CD4-positive, CD25-positive, alpha-beta regulatory T cell (primary cell): ENCODE results near the gene ACTR1A. TPM values are rescaled to one million over a fixed set of nuclear protein-coding genes. Genes with fewer than 3 reads are reported as not detected.
"Not testable (repeated sequence)": the region's sequence is repeated elsewhere in the genome, so short reads cannot be mapped to it uniquely, and the experiment has no call there.

Source experiments
- ATAC-seq, 2 donors: fragments of 150-1000 bp; cut with Tn5 transposase; one replicate each; pipeline ENCODE4 v1.10.0; 2021; ENCODE audit warnings: low read depth in 2 of 2, moderate number of reproducible peaks in 2 of 2, moderate library complexity in 1 of 2
- DNase-seq, 3 donors: peaks; one replicate each; pipeline versions ENCODE4 v3.0.0 to v3.0.0-alpha.2; 2012 to 2022; ENCODE audit warnings: mixed read lengths in 1 of 3
- H3K27ac ChIP-seq: one replicate; pipeline ENCODE4 v1.7.0; 2013; ENCODE audit warnings: mild to moderate bottlenecking, low read length; ENCODE audit not compliant: insufficient read depth, poor library complexity, severe bottlenecking
- H3K27me3 ChIP-seq: one replicate; pipeline ENCODE4 v1.7.0; 2013; ENCODE audit warnings: low read length; ENCODE audit not compliant: control insufficient read depth, insufficient read depth
- H3K36me3 ChIP-seq: one replicate; pipeline ENCODE4 v1.7.0; 2013; ENCODE audit warnings: mild to moderate bottlenecking, low read length, moderate library complexity; ENCODE audit not compliant: control insufficient read depth, insufficient read depth
- H3K4me1 ChIP-seq: 2 replicates; pipeline ENCODE4 v1.7.0; 2013; ENCODE audit warnings: mild to moderate bottlenecking, low read length; ENCODE audit not compliant: insufficient read depth, control insufficient read depth, poor library complexity, severe bottlenecking
- H3K4me3 ChIP-seq: one replicate; pipeline ENCODE4 v1.7.0; 2013; ENCODE audit warnings: low read depth, mild to moderate bottlenecking, low read length, moderate library complexity
- H3K9me3 ChIP-seq, 2 experiments: 1 replicate in 1 of 2; 2 replicates in 1 of 2; pipeline ENCODE4 v1.7.0; 2013; ENCODE audit warnings: low read length in 2 of 2, mild to moderate bottlenecking in 1 of 2, moderate library complexity in 1 of 2; ENCODE audit not compliant: control insufficient read depth in 2 of 2
- H3K27ac Mint-ChIP-seq, 3 donors: one replicate each; pipeline ENCODE4 v1.8.0; 2020 to 2022; ENCODE audit warnings: mild to moderate bottlenecking in 3 of 3, mixed read lengths in 3 of 3, moderate library complexity in 2 of 3
- H3K27me3 Mint-ChIP-seq: one replicate; pipeline ENCODE4 v1.8.0; 2022; ENCODE audit warnings: mild to moderate bottlenecking, mixed read lengths
- H3K36me3 Mint-ChIP-seq: one replicate; pipeline ENCODE4 v1.8.0; 2020; ENCODE audit warnings: mixed read lengths
- H3K4me1 Mint-ChIP-seq, 4 donors: one replicate each; pipeline ENCODE4 v1.8.0; 2020 to 2022; ENCODE audit warnings: mixed read lengths in 4 of 4, mild to moderate bottlenecking in 1 of 4
- H3K4me3 Mint-ChIP-seq, 4 donors: one replicate each; pipeline ENCODE4 v1.8.0; 2020 to 2022; ENCODE audit warnings: mild to moderate bottlenecking in 4 of 4, mixed read lengths in 4 of 4, moderate library complexity in 3 of 4
- H3K9me3 Mint-ChIP-seq, 7 donors: one replicate each; pipeline ENCODE4 v1.8.0; 2020 to 2022; ENCODE audit warnings: mixed read lengths in 7 of 7, mild to moderate bottlenecking in 3 of 7, moderate library complexity in 2 of 7
- polyA plus RNA-seq, 4 donors: library from polyadenylated mRNA; unstranded; fragments of 300-500 nt; fragmentation: Illumina TruSeq; gene quantifications; one replicate each; pipeline ENCODE4 v1.2.3, GENCODE V29; 2021
- total RNA-seq: library from RNA; stranded (reverse); gene quantifications from one replicate; pipeline ENCODE4 v1.2.3, GENCODE V29; 2022

ACTR1A gene
- total and polyA plus RNA-seq, 5 donors from 2014 or later, result 63.0 to 77.9 (median 74.7) TPM

DNA sequence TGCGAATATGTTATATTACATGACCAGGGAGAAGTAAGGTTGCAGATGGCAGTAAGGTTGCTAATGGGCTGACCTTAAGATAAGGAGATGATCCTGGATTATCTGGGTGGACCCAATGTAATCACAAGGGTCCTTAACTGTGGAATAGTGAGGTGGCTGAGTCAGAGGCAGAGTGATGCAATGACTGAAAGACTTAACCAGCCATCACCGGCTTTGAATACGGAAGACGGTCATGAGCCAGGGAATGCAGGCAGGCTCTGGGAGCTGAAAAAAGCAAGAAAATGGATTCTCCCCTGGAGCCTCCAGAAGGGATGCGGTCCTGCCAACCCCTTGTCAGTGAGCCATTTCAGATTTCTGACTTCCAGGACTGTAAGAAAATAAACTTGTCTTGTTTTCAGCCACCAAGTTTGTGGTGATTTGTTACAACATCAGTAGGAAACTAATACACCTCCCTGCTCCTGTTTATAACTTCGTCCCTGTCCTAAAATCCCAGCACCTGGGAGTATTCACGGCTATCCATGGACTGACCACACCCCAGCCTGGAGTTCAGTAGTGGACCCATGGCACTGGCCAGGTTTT, 46.5 kb downstream of the ACTR1A start:
- Histone ChIP-seq H3K27ac (no peak overlapping the region), H3K27me3 (no peaks in the 10 kb centered on the region), H3K4me3 (no peak overlapping the region), H3K4me1 (peaks cover 19% of the 10 kb centered on the region), H3K9me3 (no peaks in the 10 kb centered on the region), H3K36me3 (peaks cover 8% of the 10 kb centered on the region)
- H3K27ac Mint-ChIP-seq, result peak overlapping the region in 1 of 3 donors; percentile 68
- peak overlapping the region in 1 of 4 donors; percentile 40 for H3K4me3 Mint-ChIP-seq
- ATAC-seq, result no peak
- H3K36me3 Mint-ChIP-seq, result peaks cover 7% of the 10 kb centered on the region
- H3K27me3 Mint-ChIP-seq, result peaks cover 4% of the 10 kb centered on the region
- peaks cover 4 to 24% (median 17%) of the 10 kb centered on the region in 4 donors for H3K4me1 Mint-ChIP-seq
- no peaks in the 10 kb centered on the region for H3K9me3 Mint-ChIP-seq
- no peak for DNase-seq

DNA sequence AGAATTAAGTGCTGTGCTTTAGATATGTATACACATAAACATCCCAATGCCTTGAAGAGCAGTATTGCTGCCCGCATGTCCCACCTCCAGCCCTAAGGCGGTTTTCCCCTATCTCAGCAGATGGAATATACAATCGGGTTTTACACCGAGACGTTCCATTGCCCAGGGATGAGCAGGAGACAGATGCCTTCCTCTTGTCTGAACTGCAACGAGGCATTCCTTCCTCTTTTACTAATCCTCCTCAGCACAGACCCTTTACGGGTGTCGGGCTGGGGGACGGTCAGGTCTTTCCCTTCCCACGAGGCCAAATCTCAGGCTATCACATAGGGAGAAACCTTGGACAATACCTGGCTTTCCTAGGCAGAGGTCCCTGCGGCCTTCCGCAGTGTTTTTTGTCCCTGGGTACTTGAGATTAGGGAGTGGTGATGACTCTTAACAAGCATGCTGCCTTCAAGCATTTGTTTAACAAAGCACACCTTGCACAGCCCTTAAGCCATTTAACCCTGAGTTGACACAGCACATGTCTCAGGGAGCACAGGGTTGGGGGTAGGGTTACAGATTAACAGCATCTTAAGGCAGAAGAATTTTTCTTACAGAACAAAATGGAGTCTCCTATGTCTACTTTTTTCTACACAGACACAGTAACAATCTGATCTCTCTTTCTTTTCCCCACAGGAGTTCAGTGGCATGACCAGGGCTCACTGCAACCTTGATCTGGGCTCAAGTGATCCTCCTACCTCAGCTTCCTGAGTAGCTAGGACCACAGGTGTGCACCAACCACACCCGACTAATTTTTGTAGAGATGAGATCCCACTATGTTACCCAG, 47.6 kb downstream of the ACTR1A start:
- not testable (repeated sequence) for H3K27me3 ChIP-seq, DNase-seq, H3K27me3 Mint-ChIP-seq, H3K9me3 ChIP-seq, H3K9me3 Mint-ChIP-seq, H3K27ac ChIP-seq, H3K36me3 Mint-ChIP-seq, H3K4me3 ChIP-seq, H3K36me3 ChIP-seq, ATAC-seq
- Mint-ChIP-seq H3K27ac (peak overlapping the region in 1 of 3 donors; percentile 20), H3K4me3 (peak overlapping the region in 2 of 4 donors; percentile 15 to 56), H3K4me1 (peaks cover 4 to 23% (median 13%) of the 10 kb centered on the region in 4 donors)
- peaks cover 19% of the 10 kb centered on the region for H3K4me1 ChIP-seq

DNA sequence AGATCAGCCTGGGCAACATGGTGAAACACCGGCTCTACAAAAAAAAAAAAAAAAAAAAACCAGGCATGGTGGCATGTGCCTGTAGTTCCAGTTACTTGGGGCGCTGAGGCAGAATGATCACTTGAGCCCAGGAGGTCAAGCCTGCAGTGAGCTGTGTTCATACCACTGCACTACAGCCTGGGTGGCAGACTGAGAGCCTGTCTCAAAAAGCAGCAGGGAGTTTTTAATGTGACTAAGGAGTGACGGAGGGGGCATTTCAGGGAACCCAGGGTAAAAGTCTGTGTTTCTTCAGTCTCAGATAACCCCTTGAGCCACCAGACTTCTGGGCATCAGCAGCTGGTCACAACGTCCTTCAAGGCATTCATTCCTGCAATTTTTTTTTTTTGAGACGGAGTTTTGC, 49.0 kb downstream of the ACTR1A start:
- peaks cover 27% of the 10 kb centered on the region for H3K4me1 ChIP-seq
- peaks cover 4% of the 10 kb centered on the region for H3K27me3 Mint-ChIP-seq
- H3K4me3 Mint-ChIP-seq, result peak overlapping the region in 1 of 4 donors; percentile 96
- H3K36me3 Mint-ChIP-seq, result peaks cover 7% of the 10 kb centered on the region
- H3K9me3 ChIP-seq, result no peaks in the 10 kb centered on the region
- peaks cover 0 to 1% (median 0%) of the 10 kb centered on the region in 7 donors for H3K9me3 Mint-ChIP-seq
- H3K27me3 ChIP-seq, result no peaks in the 10 kb centered on the region
- no peak overlapping the region for H3K4me3 ChIP-seq
- H3K27ac ChIP-seq, result no peak overlapping the region
- H3K4me1 Mint-ChIP-seq, result peaks cover 9 to 29% (median 19%) of the 10 kb centered on the region in 4 donors
- DNase-seq (no peak), ATAC-seq (no peak)
- H3K27ac Mint-ChIP-seq, result no peak overlapping the region
- peaks cover 8% of the 10 kb centered on the region for H3K36me3 ChIP-seq

DNA sequence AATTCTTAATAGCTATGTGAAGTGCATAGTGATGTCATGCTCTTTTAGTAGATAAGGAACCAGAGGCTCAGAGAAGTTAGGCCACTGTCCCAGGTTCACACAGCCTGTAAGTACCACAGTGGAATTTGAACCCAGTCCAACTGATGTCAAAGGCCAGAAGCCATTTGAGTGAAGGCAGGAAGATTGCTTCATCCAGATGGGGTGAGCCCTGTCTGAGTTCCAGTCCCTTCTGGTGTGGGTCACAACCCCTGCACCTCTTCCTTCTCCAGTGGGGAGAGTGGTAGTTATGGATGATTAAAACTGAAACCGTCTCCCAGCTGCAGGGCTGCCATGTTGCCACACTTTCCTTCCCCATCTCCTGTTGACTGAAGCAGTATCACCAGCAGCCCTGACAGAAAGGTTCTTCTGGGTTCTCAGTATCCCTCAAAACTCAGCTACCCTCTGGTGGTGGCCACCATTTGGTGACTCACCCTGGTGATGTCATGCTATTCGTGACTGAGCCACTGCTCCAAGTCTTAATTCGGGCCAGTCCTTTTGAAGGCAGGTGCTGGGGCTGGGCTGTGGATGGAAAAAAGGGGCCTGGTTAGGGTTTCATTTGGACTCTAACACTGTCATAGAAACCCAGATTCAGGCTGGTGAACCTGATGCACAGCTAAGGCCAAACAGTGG, 49.7 kb downstream of the ACTR1A start:
- Histone ChIP-seq H3K4me3 (no peak overlapping the region), H3K4me1 (peaks cover 27% of the 10 kb centered on the region), H3K36me3 (peaks cover 8% of the 10 kb centered on the region), H3K27me3 (no peaks in the 10 kb centered on the region), H3K27ac (peak overlapping the region; percentile 23), H3K9me3 (no peaks in the 10 kb centered on the region)
- peaks cover 4% of the 10 kb centered on the region for H3K27me3 Mint-ChIP-seq
- peaks cover 0 to 1% (median 0%) of the 10 kb centered on the region in 7 donors for H3K9me3 Mint-ChIP-seq
- H3K27ac Mint-ChIP-seq, result peak overlapping the region in 2 of 3 donors; percentile 71 to 91
- peaks cover 9 to 29% (median 19%) of the 10 kb centered on the region in 4 donors for H3K4me1 Mint-ChIP-seq
- DNase-seq, result peak in 1 of 3 donors; percentile 58
- ATAC-seq, result no peak
- peak overlapping the region; percentile 64 to 96 (median 80) for H3K4me3 Mint-ChIP-seq
- H3K36me3 Mint-ChIP-seq, result peaks cover 7% of the 10 kb centered on the region

DNA sequence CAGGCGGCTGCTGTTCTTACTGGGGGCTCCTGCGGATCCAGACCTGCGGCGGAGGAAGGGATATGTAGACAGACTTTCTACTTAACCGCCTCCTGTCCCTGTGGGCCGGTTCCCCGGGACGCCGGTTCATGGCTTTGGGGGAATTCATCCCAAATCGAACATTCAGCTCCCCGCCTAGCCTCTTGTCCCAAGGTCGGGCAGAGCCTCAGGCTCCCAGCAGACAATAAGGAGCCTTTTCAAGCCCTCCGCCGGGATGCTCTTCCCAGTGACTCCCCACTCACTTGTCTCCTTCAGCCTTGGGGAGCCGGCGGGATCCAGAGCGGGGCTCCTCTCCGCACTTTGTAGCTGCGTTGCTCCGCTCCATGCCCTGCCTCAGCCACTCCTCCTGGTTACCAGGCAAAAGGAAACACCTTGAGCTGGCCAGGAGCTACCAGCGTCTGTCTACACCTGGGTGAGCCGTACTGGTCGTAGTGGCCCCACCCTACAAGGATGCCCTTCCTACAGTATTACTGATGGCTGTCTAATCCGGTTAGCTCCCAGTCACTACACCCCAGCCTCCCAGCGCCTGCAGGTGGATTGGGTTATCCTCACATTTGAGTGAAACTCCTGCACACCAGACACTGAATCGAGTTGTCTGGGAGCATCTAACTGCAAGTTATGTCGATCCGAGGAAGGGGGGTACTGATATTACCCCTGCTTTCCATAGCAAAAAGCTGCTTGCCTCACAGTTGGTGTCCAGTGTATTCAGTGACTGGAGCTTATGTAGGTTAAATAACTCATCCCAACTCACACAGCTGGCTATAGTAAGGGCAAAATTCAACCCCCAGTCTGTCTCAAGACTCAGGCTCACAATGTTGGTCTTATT, 51.2 kb downstream of the ACTR1A start, which contains the start of gene C10orf95:
TSS of gene C10orf95 (minus strand) at position 439 of the 865 bp plus-strand sequence. CDS start 450 bp downstream, outside the sequence.
- peaks cover 0 to 1% (median 0%) of the 10 kb centered on the region in 7 donors for H3K9me3 Mint-ChIP-seq
- H3K4me1 Mint-ChIP-seq, result peaks cover 9 to 29% (median 18%) of the 10 kb centered on the region in 4 donors

DNA sequence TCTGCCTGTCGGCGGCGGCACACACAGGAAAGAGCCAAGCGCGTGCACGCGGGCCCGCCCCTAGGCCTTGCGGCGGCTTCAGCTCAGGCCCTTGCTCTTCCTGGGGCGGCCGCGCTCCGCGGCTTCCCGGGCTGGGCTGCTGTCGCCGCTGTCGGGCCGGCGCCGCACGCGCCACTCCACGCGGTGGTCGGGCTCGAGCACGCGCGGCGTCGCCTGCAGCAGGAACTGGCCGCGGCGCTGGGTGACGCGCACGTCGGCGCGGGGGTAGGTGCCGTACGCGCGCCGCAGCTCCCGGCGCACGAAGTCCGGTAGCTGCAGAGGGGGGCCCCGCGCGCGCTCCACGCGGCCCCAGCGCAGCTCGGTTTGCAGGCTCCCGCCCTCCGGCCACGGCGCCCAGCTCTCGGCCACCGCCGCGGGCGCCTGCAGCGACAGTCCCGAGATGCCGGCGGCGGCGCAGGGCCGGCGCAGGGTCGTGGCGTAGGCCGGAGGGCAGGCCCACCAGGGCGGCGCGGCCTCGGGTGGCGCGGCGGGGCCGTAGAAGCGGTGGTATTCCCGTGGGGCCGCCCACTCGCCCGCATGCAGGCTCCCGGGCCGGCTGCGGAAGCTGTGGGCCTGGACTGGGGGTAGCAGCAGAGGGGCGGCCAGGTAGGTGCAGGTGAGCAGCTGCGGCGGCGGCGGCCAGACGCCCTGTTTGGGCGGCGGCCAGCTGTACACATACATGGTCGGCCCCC, 52.0 kb downstream of the ACTR1A start:
- peaks cover 0 to 1% (median 0%) of the 10 kb centered on the region in 7 donors for H3K9me3 Mint-ChIP-seq
- no peaks in the 10 kb centered on the region for H3K9me3 ChIP-seq
- H3K27ac ChIP-seq, result peak overlapping the region; percentile 86
- no peaks in the 10 kb centered on the region for H3K27me3 ChIP-seq
- H3K36me3 Mint-ChIP-seq, result peaks cover 4% of the 10 kb centered on the region
- H3K4me3 ChIP-seq, result peak overlapping the region; percentile 93
- H3K4me1 ChIP-seq, result peaks cover 27% of the 10 kb centered on the region
- H3K4me1 Mint-ChIP-seq, result peaks cover 10 to 29% (median 18%) of the 10 kb centered on the region in 4 donors
- no peaks in the 10 kb centered on the region for H3K36me3 ChIP-seq
- H3K27ac Mint-ChIP-seq, result peak overlapping the region; percentile 94 to 97 (median 96)
- peak; percentile 91 to 92 for ATAC-seq
- H3K27me3 Mint-ChIP-seq, result peaks cover 4% of the 10 kb centered on the region
- DNase-seq, result peak; percentile 81 to 97 (median 93)
- H3K4me3 Mint-ChIP-seq, result peak overlapping the region; percentile 94 to 98 (median 96)

More for the DNA sequence above, 51.2 kb downstream of the ACTR1A start, which contains the start of gene C10orf95:
- peak within 1 kb of the TSS; percentile 86 for H3K27ac ChIP-seq
- H3K27me3 Mint-ChIP-seq, result peaks cover 4% of the 10 kb centered on the region
- peaks cover 27% of the 10 kb centered on the region for H3K4me1 ChIP-seq
- no peaks in the 10 kb centered on the region for H3K27me3 ChIP-seq
- ATAC-seq (no peak), DNase-seq (peak in 1 of 3 donors; percentile 13)
- H3K36me3 Mint-ChIP-seq, result peaks cover 7% of the 10 kb centered on the region
- H3K27ac Mint-ChIP-seq, result peak within 1 kb of the TSS in 2 of 3 donors; percentile 65 to 97
- peak within 1 kb of the TSS; percentile 44 for H3K4me3 ChIP-seq
- H3K4me3 Mint-ChIP-seq, result peak within 1 kb of the TSS; percentile 94 to 96 (median 95)
- H3K36me3 ChIP-seq, result peaks cover 5% of the 10 kb centered on the region
- no peaks in the 10 kb centered on the region for H3K9me3 ChIP-seq
